Colonic mucosa (tissue), 4 donors: ENCODE results near the gene GRAP2. TPM values are rescaled to one million over a fixed set of nuclear protein-coding genes. Genes with fewer than 3 reads are reported as not detected.

Source experiments
- DNase-seq: peaks from one replicate; pipeline ENCODE4 v3.0.0-alpha.2; 2020
- H3K27ac ChIP-seq: fragments of 200-600 bp; one replicate; pipeline ENCODE4 v1.8.0; 2021
- H3K27me3 ChIP-seq: fragments of 200-600 bp; one replicate; pipeline ENCODE4 v1.8.0; 2021
- H3K36me3 ChIP-seq: fragments of 200-600 bp; one replicate; pipeline ENCODE4 v1.8.0; 2021
- H3K4me1 ChIP-seq: fragments of 200-600 bp; one replicate; pipeline ENCODE4 v1.8.0; 2021; ENCODE audit warnings: mild to moderate bottlenecking
- H3K4me3 ChIP-seq: fragments of 200-600 bp; one replicate; pipeline ENCODE4 v1.8.0; 2021
- H3K9ac ChIP-seq, 2 donors: one replicate each; pipeline ENCODE4 v1.7.0; 2013; ENCODE audit warnings: control low read depth in 2 of 2, low read depth in 2 of 2, low read length in 2 of 2
- H3K9me3 ChIP-seq: fragments of 200-600 bp; one replicate; pipeline ENCODE4 v1.8.0; 2021
- intact Hi-C: fragments of 100-400 bp; cut with DNase I; formaldehyde crosslinking; loops from one replicate; pipeline ENCODE4 v1.14.1; 2022
- total RNA-seq, 2 donors: library from RNA; stranded (reverse); fragmentation: NEBNext Ultra II Directional in 1 of 2; extraction: Animal tissue kit (Norgen Biotek cat#: 25700) in 1 of 2; gene quantifications; one replicate each; pipeline ENCODE4 v1.2.1, GENCODE V29; 2021
- TF ChIP-seq, protein P1 (sequence below): fragments of 200-600 bp; IDR thresholded peaks from one replicate; pipeline ENCODE4 v1.8.0; 2022; ENCODE audit warnings: antibody characterized with exemption, mild to moderate bottlenecking
- donor health status: healthy.
- donor health status: DM: no; HTN: no; CAD: no.
- donor health status: DM: no; HTN: no; CAD: no.

Gene GRAP2
- total RNA-seq, 2 donors from 2014 or later, result 2.1 to 4.2 TPM

DNA sequence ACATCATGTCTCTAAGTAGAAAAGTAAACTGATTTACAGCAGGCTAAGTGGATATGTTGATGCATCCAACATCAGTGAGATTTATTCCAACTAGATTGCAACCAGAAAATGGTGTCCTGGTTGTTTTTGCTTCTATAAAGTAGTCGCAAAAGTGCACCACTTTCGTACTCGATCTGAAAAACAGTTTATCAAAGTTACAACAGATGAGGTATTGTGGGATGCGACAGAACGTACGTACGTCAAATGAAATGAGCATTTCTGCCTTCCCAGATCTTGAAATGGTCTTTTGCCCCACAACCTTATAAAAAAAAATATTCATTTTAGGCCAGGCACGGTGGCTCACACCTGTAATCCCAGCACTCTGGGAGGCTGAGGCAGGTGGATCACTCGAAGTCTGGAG is 13.7 kb downstream of the GRAP2 start:
- Histone ChIP-seq H3K4me1 (no peaks in the 10 kb centered on the region), H3K4me3 (no peak overlapping the region), H3K9me3 (no peaks in the 10 kb centered on the region), H3K27me3 (peaks cover 4% of the 10 kb centered on the region), H3K9ac (no peak overlapping the region), H3K27ac (no peak overlapping the region), H3K36me3 (no peaks in the 10 kb centered on the region)
- TF ChIP-seq, protein P1, sequence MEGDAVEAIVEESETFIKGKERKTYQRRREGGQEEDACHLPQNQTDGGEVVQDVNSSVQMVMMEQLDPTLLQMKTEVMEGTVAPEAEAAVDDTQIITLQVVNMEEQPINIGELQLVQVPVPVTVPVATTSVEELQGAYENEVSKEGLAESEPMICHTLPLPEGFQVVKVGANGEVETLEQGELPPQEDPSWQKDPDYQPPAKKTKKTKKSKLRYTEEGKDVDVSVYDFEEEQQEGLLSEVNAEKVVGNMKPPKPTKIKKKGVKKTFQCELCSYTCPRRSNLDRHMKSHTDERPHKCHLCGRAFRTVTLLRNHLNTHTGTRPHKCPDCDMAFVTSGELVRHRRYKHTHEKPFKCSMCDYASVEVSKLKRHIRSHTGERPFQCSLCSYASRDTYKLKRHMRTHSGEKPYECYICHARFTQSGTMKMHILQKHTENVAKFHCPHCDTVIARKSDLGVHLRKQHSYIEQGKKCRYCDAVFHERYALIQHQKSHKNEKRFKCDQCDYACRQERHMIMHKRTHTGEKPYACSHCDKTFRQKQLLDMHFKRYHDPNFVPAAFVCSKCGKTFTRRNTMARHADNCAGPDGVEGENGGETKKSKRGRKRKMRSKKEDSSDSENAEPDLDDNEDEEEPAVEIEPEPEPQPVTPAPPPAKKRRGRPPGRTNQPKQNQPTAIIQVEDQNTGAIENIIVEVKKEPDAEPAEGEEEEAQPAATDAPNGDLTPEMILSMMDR, result no peak
- intact Hi-C loops, result no loop called here
- no peak for DNase-seq

DNA sequence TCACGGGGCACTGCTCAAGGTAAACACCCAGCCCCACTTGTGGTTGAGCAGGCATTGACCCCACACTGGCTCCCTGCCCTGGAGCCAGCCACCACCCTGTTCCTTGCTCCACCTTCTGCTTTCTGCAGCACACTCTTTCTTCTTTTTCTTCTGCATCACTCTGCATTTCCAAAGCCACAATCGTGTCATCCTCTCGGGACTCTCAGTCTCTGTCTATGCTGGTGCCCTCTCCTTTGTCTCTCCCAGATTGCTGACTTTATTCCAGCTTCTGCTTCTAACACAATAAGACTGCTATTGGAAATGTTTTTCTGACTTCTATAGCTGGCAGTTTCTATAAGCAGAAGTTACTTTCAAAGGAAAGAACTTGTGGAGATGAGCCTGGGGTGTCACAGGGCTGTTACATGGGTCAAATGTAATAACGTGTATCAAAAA is 14.4 kb downstream of the GRAP2 start:
- H3K4me3 ChIP-seq, result no peak overlapping the region
- intact Hi-C loops, result no loop called here
- DNase-seq, result no peak
- no peaks in the 10 kb centered on the region for H3K9me3 ChIP-seq
- no peak overlapping the region for H3K9ac ChIP-seq
- no peaks in the 10 kb centered on the region for H3K36me3 ChIP-seq
- H3K27me3 ChIP-seq, result no peaks in the 10 kb centered on the region
- TF ChIP-seq, protein P1, result no peak
- no peaks in the 10 kb centered on the region for H3K4me1 ChIP-seq
- no peak overlapping the region for H3K27ac ChIP-seq

DNA sequence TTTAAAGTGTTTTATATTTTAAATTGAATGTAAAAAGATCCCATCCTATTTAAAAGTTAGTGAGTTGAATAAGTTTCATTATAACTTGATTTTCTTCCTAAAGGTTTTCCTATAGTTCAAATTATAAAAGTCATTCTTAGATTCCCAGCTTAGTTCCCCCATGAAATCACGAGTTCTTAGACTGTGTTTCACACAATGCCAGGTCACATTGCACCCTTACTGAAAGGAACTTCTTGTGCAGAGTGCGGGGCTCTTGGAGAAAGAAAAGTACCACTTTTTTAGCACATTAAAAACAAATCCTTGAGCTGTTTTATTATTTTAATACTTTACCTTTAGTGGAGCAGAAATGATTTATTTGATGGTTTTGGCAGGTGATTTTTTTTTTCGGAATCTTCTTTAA is 15.6 kb downstream of the GRAP2 start:
- Histone ChIP-seq H3K27me3 (no peaks in the 10 kb centered on the region), H3K27ac (no peak overlapping the region), H3K9me3 (no peaks in the 10 kb centered on the region), H3K4me3 (no peak overlapping the region), H3K9ac (no peak overlapping the region), H3K4me1 (no peaks in the 10 kb centered on the region), H3K36me3 (no peaks in the 10 kb centered on the region)
- no peak for DNase-seq
- TF ChIP-seq, protein P1, result no peak
- intact Hi-C loops, result no loop called here

DNA sequence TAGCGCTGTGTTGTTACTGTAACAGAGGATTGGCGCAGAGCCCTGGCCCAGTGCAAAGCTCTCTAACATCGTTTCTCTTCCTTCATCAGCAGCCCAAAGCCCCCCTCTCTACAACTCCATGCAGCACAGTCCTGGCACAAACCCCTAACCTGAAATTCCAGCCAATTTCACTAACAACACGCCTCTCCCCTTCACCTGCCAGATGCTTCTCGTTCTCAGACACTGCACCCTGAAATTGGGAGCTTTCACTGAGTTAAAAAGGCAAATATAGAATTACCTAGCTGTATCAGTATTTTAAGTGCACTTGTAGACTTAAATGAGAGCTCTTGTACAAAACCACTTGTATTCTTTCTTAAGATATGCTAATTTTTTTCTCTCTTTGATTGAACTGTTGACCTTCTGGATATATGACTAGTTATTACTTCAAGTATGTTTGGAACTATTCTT is 16.3 kb downstream of the GRAP2 start:
- Histone ChIP-seq H3K9me3 (no peaks in the 10 kb centered on the region), H3K9ac (no peak overlapping the region), H3K27me3 (no peaks in the 10 kb centered on the region), H3K36me3 (no peaks in the 10 kb centered on the region), H3K27ac (no peak overlapping the region), H3K4me1 (no peaks in the 10 kb centered on the region), H3K4me3 (no peak overlapping the region)
- TF ChIP-seq, protein P1, result no peak
- DNase-seq, result no peak
- intact Hi-C loops, result no loop called here

DNA sequence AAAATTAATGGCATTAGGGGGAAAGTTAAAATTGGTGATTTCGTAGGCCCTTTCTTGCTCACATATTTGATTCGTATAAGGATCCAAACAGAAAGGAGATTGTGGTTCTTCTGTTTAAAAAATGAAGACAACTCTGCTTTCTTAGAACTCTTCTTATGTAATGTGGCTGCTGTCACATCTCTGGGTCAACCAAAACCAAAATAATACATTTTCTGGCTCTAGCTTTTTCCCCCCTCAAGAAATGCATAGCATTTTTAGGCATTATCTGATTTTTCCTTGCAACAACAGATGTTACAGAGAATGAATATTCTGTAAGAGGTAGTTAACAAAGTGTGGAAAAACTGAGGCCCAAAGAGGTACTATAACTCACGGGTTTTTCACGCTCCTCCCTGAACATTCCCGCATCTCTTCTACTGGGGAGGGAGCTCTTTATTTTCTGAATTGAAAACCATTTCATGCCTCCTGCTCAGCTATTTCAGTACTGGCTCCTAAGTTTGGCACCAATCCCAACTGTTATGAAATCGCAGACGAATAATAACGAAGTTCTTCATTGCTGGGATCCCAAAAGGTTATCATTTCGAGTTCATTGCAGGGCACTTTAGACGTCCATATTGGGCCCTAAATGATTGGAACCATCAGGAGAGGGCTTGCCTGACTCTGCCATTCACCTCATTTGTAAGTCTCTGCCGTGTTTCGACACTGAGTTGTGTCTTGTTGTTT is 17.1 kb downstream of the GRAP2 start:
- H3K9ac ChIP-seq, result no peak overlapping the region
- TF ChIP-seq, protein P1, result no peak
- no peaks in the 10 kb centered on the region for H3K36me3 ChIP-seq
- no peaks in the 10 kb centered on the region for H3K9me3 ChIP-seq
- no peak overlapping the region for H3K4me3 ChIP-seq
- H3K27ac ChIP-seq, result no peak overlapping the region
- H3K27me3 ChIP-seq, result no peaks in the 10 kb centered on the region
- DNase-seq, result no peak
- H3K4me1 ChIP-seq, result no peaks in the 10 kb centered on the region
- intact Hi-C loops, result no loop called here
